ENCODE data around the gene KRTAP2-3. TPM values are rescaled to one million over a fixed set of nuclear protein-coding genes. Genes with fewer than 3 reads are reported as not detected.

The KRTAP2-3 gene
- total RNA-seq, 2 donors from 2014 or later: not detected

DNA sequence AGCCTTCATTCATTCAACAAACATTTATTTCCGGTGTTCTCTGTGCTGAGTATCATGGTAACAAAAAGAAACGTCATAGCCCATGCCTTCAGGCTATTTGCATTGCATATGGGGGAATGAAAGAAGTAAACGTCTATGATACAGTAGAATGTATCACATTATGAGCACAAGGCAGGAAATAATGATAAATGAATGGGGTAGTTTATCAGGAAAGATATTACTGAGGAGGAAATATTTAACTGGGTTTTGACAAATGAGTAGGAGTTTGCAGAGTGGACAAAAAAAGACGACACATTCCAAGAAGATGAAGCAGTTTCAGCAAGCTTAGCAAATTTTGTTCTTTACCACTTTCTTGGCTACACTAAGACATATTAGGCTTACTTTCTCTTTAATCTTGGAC is 22.7 kb upstream of the KRTAP2-3 start:
- DNase-seq (ENCODE audit: low spot score) (no peak), ATAC-seq (ENCODE audit: insufficient number of reproducible peaks, low FRiP score, low read depth) (no peak)
- Histone ChIP-seq H3K27ac (no peak overlapping the region), H3K36me3 (no peaks in the 10 kb centered on the region), H3K9me3 (no peaks in the 10 kb centered on the region), H3K27me3 (replicated peaks; ENCODE audit: insufficient read depth) (no peaks in the 10 kb centered on the region), H3K4me1 (ENCODE audit: control insufficient read depth in 1 of 2, low read depth in 2 of 2) (no peaks in the 10 kb centered on the region), H3K4me3 (no peak overlapping the region)
- TF ChIP-seq, protein P1, sequence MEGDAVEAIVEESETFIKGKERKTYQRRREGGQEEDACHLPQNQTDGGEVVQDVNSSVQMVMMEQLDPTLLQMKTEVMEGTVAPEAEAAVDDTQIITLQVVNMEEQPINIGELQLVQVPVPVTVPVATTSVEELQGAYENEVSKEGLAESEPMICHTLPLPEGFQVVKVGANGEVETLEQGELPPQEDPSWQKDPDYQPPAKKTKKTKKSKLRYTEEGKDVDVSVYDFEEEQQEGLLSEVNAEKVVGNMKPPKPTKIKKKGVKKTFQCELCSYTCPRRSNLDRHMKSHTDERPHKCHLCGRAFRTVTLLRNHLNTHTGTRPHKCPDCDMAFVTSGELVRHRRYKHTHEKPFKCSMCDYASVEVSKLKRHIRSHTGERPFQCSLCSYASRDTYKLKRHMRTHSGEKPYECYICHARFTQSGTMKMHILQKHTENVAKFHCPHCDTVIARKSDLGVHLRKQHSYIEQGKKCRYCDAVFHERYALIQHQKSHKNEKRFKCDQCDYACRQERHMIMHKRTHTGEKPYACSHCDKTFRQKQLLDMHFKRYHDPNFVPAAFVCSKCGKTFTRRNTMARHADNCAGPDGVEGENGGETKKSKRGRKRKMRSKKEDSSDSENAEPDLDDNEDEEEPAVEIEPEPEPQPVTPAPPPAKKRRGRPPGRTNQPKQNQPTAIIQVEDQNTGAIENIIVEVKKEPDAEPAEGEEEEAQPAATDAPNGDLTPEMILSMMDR (IDR thresholded peaks at IDR 0.05): no peak

DNA sequence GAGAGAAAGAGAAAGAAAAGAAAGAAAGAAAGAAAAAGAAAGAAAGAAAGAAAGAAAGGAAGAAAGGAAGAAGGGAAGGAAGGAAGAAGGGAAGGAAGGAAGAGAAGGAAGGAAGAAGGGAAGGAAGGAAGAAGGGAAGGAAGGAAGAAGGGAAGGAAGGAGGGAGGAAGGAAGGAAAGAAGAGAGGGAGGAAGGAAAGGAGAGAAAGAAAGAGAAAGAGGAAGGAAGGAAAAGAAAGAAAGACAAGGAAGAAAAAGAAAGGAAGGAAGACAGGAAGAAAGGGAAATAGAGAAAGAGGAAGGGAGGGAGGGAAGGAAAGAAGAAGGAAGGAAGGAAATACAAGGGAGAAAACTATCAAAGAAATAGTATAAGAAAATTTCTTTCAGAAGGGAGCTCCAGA is 16.9 kb upstream of the KRTAP2-3 start:
- Histone ChIP-seq H3K4me1 (ENCODE audit: control insufficient read depth in 1 of 2, low read depth in 2 of 2) (no peaks in the 10 kb centered on the region), H3K27me3 (replicated peaks; ENCODE audit: insufficient read depth) (no peaks in the 10 kb centered on the region), H3K27ac (no peak overlapping the region), H3K36me3 (no peaks in the 10 kb centered on the region), H3K4me3 (no peak overlapping the region), H3K9me3 (no peaks in the 10 kb centered on the region)
- ATAC-seq (ENCODE audit: insufficient number of reproducible peaks, low FRiP score, low read depth) (no peak), DNase-seq (ENCODE audit: low spot score) (no peak)
- TF ChIP-seq, protein P1 (IDR thresholded peaks at IDR 0.05): no peak

DNA sequence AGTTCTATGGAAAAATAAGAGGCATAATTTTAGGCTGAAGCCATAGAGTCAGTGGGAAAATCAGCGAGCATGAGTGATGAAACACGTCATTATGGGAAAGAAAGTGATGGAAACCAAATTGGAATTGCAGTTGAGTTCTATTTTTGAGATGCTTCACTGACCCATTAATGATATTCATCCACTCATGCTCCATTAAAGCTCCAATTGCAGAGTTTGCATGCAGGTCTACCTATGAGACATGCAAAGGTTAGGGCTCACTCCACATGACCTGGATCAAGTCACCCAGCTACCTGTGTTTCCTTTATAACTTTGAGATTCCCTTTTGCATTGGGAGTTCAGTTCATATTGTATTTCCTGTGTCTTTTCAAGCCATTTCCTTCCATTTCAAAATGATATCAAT is 13.8 kb upstream of the KRTAP2-3 start:
- no peaks in the 10 kb centered on the region for H3K4me1 ChIP-seq (ENCODE audit: control insufficient read depth in 1 of 2, low read depth in 2 of 2)
- no peak for ATAC-seq (ENCODE audit: insufficient number of reproducible peaks, low FRiP score, low read depth)
- no peaks in the 10 kb centered on the region for H3K36me3 ChIP-seq
- H3K27me3 ChIP-seq (replicated peaks; ENCODE audit: insufficient read depth): no peaks in the 10 kb centered on the region
- H3K9me3 ChIP-seq: no peaks in the 10 kb centered on the region
- TF ChIP-seq, protein P1 (IDR thresholded peaks at IDR 0.05): no peak
- no peak overlapping the region for H3K4me3 ChIP-seq
- no peak for DNase-seq (ENCODE audit: low spot score)
- H3K27ac ChIP-seq: no peak overlapping the region

DNA sequence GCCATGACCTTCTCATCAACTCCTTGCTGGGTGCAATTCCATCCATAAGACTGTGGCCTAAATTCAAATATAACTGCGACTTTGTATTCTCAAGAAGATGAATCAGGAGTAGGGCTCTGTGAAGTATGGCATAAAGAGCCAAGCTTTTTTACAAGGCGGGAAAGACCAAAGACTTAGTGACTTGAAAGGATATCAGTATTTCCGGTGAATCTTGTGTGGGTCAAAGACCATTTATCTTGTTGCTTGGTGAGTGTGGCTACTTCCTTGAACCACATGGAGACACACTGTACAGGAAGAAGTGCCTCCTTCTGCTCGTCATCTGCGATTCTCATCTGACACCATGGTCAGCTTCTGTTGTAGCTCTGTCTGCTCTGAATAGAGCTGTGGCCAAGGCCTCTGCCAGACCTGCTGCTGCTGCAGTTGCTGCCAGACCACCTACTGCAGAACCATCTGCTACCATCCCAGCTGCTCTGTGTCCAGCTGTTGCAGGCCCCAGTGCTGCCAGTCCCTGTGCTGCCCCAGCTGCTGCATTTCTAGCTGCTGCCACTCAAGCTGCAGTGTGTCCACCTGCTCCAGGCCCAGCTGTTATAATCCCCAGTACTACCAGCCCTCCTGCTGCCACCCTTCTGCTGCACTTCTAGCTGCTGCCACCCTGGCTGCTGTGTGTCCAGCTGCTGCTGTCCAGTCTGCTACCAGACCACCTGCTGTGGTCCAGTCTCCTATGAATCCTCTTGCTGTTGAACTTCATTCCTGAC is 11.9 kb upstream of the KRTAP2-3 start:
- Histone ChIP-seq H3K4me1 (ENCODE audit: control insufficient read depth in 1 of 2, low read depth in 2 of 2) (no peaks in the 10 kb centered on the region), H3K27me3 (replicated peaks; ENCODE audit: insufficient read depth) (no peaks in the 10 kb centered on the region), H3K9me3 (no peaks in the 10 kb centered on the region), H3K4me3 (no peak overlapping the region), H3K27ac (no peak overlapping the region), H3K36me3 (no peaks in the 10 kb centered on the region)
- DNase-seq (ENCODE audit: low spot score) (no peak), ATAC-seq (ENCODE audit: insufficient number of reproducible peaks, low FRiP score, low read depth) (no peak)
- TF ChIP-seq, protein P1 (IDR thresholded peaks at IDR 0.05): no peak

DNA sequence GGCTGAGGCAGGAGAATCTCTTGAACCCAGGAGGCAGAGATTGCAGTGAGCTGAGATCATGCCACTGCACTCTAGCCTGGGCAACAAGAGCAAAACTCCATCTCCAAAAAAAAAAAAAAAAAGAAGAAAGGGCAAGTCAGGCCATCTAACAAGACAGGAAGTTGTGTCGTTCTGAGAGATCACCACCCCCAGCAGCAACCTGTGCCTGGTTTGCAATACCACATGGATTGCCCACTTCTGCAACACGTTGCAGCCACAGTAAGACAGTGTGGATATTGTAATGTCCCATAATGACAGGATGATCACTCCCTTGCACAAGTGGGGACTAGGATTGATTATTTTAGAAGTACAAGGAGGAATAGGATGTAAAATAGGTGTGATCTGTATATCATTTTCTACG is 9.1 kb upstream of the KRTAP2-3 start:
- no peaks in the 10 kb centered on the region for H3K9me3 ChIP-seq
- H3K27me3 ChIP-seq (replicated peaks; ENCODE audit: insufficient read depth): no peaks in the 10 kb centered on the region
- no peak for ATAC-seq (ENCODE audit: insufficient number of reproducible peaks, low FRiP score, low read depth)
- TF ChIP-seq, protein P1 (IDR thresholded peaks at IDR 0.05): no peak
- H3K4me3 ChIP-seq: no peak overlapping the region
- H3K4me1 ChIP-seq (ENCODE audit: control insufficient read depth in 1 of 2, low read depth in 2 of 2): no peaks in the 10 kb centered on the region
- H3K27ac ChIP-seq: no peak overlapping the region
- H3K36me3 ChIP-seq: no peaks in the 10 kb centered on the region
- DNase-seq (ENCODE audit: low spot score): no peak

All from thoracic aorta (tissue), 2 donors.